ENCODE results near the gene SLC44A3. TPM values are rescaled to one million over a fixed set of nuclear protein-coding genes. Genes with fewer than 3 reads are reported as not detected.
A peak's percentile ranks its signal among the peaks of the same experiment; 100 is the strongest.

Gene SLC44A3
- polyA plus RNA-seq, 1 donor from 2014 or later = not detected

DNA sequence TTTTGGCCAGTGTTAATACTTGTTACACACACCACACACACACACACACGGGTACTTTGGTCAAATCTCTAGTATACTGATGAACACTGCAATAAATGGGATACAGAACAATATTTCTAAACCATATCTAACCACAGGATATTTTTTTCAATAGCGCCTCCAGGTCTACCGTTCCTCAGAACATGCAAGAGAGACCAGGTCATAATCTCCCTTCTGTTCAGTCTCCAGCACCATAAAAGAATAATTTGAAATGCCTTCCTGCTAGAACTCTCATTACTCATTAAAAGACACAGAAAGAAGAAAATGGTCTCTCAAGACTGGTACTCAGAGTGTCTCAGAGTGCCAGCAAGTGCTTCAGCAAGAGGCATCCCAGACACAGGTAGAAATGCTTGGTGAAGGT, 11.5 kb upstream of the SLC44A3 start:
- Mint-ChIP-seq H3K27me3 (peaks cover 9% of the 10 kb centered on the region), H3K36me3 (no peaks in the 10 kb centered on the region), H3K27ac (no peak overlapping the region), H3K4me1 (peaks cover 0 to 1% (median 0%) of the 10 kb centered on the region in 3 donors), H3K9me3 (peaks cover 2 to 14% (median 3%) of the 10 kb centered on the region in 3 donors), H3K4me3 (no peak overlapping the region)

GRCh38 chr1:94812985-94813384, 7.2 kb upstream of the SLC44A3 start:
- Mint-ChIP-seq H3K36me3 (peaks cover 3% of the 10 kb centered on the region), H3K4me1 (no peaks in the 10 kb centered on the region), H3K4me3 (no peak overlapping the region), H3K27me3 (peaks cover 6% of the 10 kb centered on the region), H3K27ac (no peak overlapping the region), H3K9me3 (peaks cover 2 to 17% (median 11%) of the 10 kb centered on the region in 3 donors)

GRCh38 chr1:94816030-94816429, 4.1 kb upstream of the SLC44A3 start:
- Mint-ChIP-seq H3K4me1 (peaks cover 0 to 5% (median 3%) of the 10 kb centered on the region in 3 donors), H3K9me3 (peaks cover 2 to 17% (median 12%) of the 10 kb centered on the region in 3 donors), H3K27me3 (peaks cover 24% of the 10 kb centered on the region), H3K36me3 (peaks cover 3% of the 10 kb centered on the region), H3K4me3 (no peak overlapping the region), H3K27ac (no peak overlapping the region)

GRCh38 chr1:94817712-94818111, 2.4 kb upstream of the SLC44A3 start:
- Mint-ChIP-seq H3K4me3 (peak overlapping the region in 1 of 4 donors; percentile 43), H3K27me3 (peaks cover 31% of the 10 kb centered on the region), H3K9me3 (peaks cover 2 to 11% (median 10%) of the 10 kb centered on the region in 3 donors), H3K27ac (no peak overlapping the region), H3K4me1 (peaks cover 0 to 5% (median 4%) of the 10 kb centered on the region in 3 donors), H3K36me3 (peaks cover 3% of the 10 kb centered on the region)

DNA sequence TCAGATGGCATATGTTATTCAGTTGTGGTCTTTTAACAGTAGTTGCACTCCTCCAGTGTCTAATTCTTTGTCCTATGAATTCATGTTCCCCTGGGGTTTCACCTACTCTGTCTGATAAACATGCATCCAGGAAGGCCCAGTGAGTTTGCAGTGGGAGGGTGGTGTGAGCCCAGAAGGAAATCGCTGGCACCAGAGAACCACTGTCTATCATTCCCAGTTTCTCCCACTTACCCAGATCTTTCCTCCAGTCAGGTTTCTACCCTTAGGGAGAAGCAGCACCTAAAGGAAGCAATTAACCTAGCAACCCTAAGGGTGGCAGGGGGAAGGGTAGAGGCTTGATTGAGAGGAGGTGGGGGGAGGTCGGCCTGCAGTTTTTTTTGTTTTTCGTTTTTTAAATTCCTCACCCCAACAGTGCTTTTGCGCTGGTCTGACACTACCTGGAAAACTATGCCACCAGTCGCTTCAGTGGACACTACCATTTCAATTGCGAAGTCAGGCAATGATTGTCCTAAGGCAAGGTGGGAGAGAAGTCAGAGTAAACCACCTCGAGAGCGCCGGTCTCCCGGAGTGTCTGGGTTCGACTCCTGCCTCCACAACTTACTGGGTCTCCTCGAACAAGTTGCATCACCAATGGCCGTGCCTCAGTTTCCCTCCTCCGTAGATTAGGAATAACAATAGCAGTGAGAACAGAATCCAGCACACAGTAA, 766 bp upstream of the SLC44A3 start:
- Mint-ChIP-seq H3K4me3 (peak overlapping the region in 2 of 4 donors; percentile 3 to 54), H3K27ac (no peak overlapping the region), H3K9me3 (peaks cover 0 to 8% (median 0%) of the 10 kb centered on the region in 3 donors), H3K36me3 (peaks cover 3% of the 10 kb centered on the region), H3K4me1 (peaks cover 0 to 5% (median 4%) of the 10 kb centered on the region in 3 donors), H3K27me3 (peaks cover 36% of the 10 kb centered on the region)

DNA sequence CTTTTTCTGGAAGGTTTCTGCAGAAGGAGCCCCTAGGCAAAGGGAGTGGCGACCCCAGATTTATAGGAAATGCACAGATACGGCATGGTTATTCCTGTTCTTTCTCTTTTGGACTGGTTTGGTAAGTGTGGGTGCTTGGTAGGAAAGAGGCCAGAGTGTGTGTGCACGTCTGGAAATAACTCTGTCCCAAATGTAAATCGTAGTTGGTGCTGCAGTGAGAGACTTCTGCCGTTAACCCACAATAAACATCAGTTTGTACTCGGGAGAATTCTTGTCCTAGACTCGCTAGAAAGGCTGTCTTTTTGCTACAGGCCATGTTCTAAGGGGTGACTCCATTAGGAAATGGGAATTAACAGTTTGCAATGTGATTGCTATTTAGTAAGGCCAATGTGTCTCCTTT, 779 bp downstream of the SLC44A3 start:
- Mint-ChIP-seq H3K9me3 (peaks cover 0 to 4% (median 0%) of the 10 kb centered on the region in 3 donors), H3K4me1 (peaks cover 0 to 5% (median 4%) of the 10 kb centered on the region in 3 donors), H3K27ac (no peak overlapping the region), H3K36me3 (peaks cover 3% of the 10 kb centered on the region), H3K27me3 (peaks cover 38% of the 10 kb centered on the region), H3K4me3 (peak overlapping the region in 3 of 4 donors; percentile 42 to 88 (median 70))

- Mint-ChIP-seq H3K27ac (no peak overlapping the region), H3K9me3 (peaks cover 0 to 2% (median 0%) of the 10 kb centered on the region in 3 donors), H3K27me3 (peaks cover 43% of the 10 kb centered on the region), H3K4me3 (no peak overlapping the region), H3K4me1 (peaks cover 0 to 5% (median 4%) of the 10 kb centered on the region in 3 donors), H3K36me3 (peaks cover 3% of the 10 kb centered on the region)
Observed at GRCh38 chr1:94821636-94822305, 1.6 kb downstream of the SLC44A3 start.

- Mint-ChIP-seq H3K9me3 (peaks cover 0 to 3% (median 0%) of the 10 kb centered on the region in 3 donors), H3K36me3 (no peaks in the 10 kb centered on the region), H3K27me3 (peaks cover 47% of the 10 kb centered on the region), H3K4me3 (no peak overlapping the region), H3K4me1 (peaks cover 0 to 5% (median 4%) of the 10 kb centered on the region in 3 donors), H3K27ac (no peak overlapping the region)
Observed at GRCh38 chr1:94823116-94823515, 3.0 kb downstream of the SLC44A3 start.

DNA sequence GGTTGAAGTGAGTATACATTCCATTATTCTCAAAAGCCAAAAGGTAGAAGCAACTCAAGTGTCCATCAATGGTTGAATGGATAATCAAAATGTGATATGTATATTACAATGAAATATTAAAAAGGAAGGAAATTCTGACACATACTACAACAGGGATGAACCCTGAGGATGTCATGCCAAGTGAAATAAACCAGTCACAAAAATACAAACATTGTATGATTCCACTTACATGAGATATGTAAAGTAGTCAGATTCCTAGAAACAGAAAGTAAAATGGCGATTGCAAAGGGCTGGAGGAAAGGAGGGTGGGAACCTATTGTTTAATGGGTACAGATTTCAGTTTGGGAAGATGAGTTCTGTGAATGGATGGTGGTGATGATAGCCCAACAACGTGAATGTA, 5.8 kb downstream of the SLC44A3 start:
- no peak overlapping the region for H3K4me3 Mint-ChIP-seq
- H3K9me3 Mint-ChIP-seq = peaks cover 0 to 2% (median 0%) of the 10 kb centered on the region in 3 donors
- peaks cover 0 to 2% (median under 1%) of the 10 kb centered on the region in 3 donors for H3K4me1 Mint-ChIP-seq
- H3K27me3 Mint-ChIP-seq = peaks cover 33% of the 10 kb centered on the region
- no peaks in the 10 kb centered on the region for H3K36me3 Mint-ChIP-seq
- no peak overlapping the region for H3K27ac Mint-ChIP-seq

GRCh38 chr1:94827434-94827833, 7.3 kb downstream of the SLC44A3 start:
- Mint-ChIP-seq H3K36me3 (no peaks in the 10 kb centered on the region), H3K27me3 (peaks cover 23% of the 10 kb centered on the region), H3K9me3 (peaks cover 0 to 2% (median 0%) of the 10 kb centered on the region in 3 donors), H3K4me1 (peaks cover 0 to 5% (median 0%) of the 10 kb centered on the region in 3 donors), H3K4me3 (no peak overlapping the region), H3K27ac (no peak overlapping the region)

DNA sequence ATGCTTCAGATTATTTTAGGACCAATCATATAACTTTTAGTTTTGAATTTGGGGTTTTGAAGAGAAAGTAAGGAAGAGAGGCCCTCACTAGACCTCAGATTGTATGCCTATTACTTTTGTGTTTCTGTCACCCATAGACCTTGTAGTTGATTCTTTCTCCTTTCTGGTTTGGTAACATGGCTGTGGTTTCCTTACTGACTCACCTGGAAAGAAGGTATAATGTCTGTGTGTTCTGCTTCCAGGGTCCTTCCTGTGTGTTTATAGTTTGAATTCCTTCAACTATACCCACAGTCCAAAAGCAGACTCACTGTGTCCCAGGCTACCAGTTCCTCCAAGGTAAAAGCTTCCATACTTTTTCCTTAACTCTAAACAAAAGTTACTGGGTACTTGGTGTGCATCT, 8.1 kb downstream of the SLC44A3 start:
- H3K4me3 Mint-ChIP-seq = no peak overlapping the region
- H3K9me3 Mint-ChIP-seq = peaks cover 0 to 2% (median 0%) of the 10 kb centered on the region in 3 donors
- H3K4me1 Mint-ChIP-seq = peaks cover 0 to 5% (median 0%) of the 10 kb centered on the region in 3 donors
- H3K27me3 Mint-ChIP-seq = peaks cover 23% of the 10 kb centered on the region
- H3K27ac Mint-ChIP-seq = no peak overlapping the region
- H3K36me3 Mint-ChIP-seq = no peaks in the 10 kb centered on the region

DNA sequence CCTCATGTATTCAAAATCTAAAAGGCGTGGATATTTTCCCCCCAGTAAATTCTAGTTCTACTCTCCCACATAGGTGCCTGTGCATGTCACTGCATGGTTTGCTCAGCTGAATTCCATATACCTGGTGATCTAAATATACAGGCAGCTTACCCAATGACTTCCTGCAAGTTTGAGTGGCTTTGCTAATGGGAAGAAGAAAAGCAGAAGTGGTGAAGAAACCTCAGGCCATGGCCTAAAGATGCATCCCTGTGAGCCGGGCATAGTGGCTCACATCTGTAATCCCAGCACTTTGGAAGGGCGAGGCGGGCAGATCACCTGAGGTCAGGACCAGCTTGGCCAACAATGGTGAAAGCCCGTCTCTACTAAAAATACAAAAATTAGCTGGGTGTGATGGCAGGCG, 11.5 kb downstream of the SLC44A3 start:
- Mint-ChIP-seq H3K27ac (no peak overlapping the region), H3K27me3 (peaks cover 19% of the 10 kb centered on the region), H3K9me3 (peaks cover 0 to 2% (median 0%) of the 10 kb centered on the region in 3 donors), H3K4me1 (peaks cover 0 to 5% (median 0%) of the 10 kb centered on the region in 3 donors), H3K36me3 (no peaks in the 10 kb centered on the region), H3K4me3 (no peak overlapping the region)

DNA sequence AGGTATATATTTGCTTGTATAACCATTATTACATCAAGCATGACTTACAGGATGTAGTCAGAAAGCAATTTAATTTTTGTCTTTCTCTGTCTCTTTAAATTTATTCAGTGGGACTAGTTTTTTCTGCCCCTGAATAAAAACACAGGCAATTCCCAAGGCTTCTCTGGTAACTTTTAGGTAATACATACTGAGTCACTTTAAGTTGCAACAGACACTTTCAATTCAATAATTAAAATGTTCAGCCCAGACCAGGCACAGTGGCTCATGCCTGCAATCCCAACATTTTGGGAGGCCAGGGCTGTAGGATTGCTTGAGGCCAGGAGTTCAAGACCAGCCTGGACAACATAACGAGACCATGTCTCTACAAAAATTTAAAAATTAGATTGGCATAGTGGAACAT, 12.3 kb downstream of the SLC44A3 start:
- no peaks in the 10 kb centered on the region for H3K36me3 Mint-ChIP-seq
- no peak overlapping the region for H3K27ac Mint-ChIP-seq
- H3K4me1 Mint-ChIP-seq = peaks cover 0 to 5% (median 0%) of the 10 kb centered on the region in 3 donors
- H3K27me3 Mint-ChIP-seq = peaks cover 13% of the 10 kb centered on the region
- H3K4me3 Mint-ChIP-seq = no peak overlapping the region
- peaks cover 0 to 2% (median 0%) of the 10 kb centered on the region in 3 donors for H3K9me3 Mint-ChIP-seq

GRCh38 chr1:94832931-94833585, 12.9 kb downstream of the SLC44A3 start:
- Mint-ChIP-seq H3K4me3 (no peak overlapping the region), H3K9me3 (no peaks in the 10 kb centered on the region), H3K27me3 (peaks cover 12% of the 10 kb centered on the region), H3K27ac (no peak overlapping the region), H3K36me3 (no peaks in the 10 kb centered on the region), H3K4me1 (peaks cover 0 to 5% (median 0%) of the 10 kb centered on the region in 3 donors)

- Mint-ChIP-seq H3K4me3 (no peak overlapping the region), H3K4me1 (no peaks in the 10 kb centered on the region), H3K27me3 (peaks cover 10% of the 10 kb centered on the region), H3K27ac (no peak overlapping the region), H3K36me3 (no peaks in the 10 kb centered on the region), H3K9me3 (no peaks in the 10 kb centered on the region)
Observed at GRCh38 chr1:94836891-94837290, 16.7 kb downstream of the SLC44A3 start.
